Spleen (tissue), 7 donors: ENCODE data around the gene GABRB1.

ENCODE experiments used
- POLR2A ChIP-seq, 3 donors: fragments of 450-650 bp; IDR thresholded peaks; one replicate each; pipeline ENCODE4 v1.5.1; 2017; ENCODE audit warnings: antibody characterized with exemption in 3 of 3, mild to moderate bottlenecking in 1 of 3
- POLR2AphosphoS5 ChIP-seq, 3 donors: sonication (generic); formaldehyde crosslinking; IDR thresholded peaks; one replicate each; pipeline ENCODE4 v1.5.1; 2017; ENCODE audit warnings: antibody characterized with exemption in 3 of 3
- TF ChIP-seq, protein P1 (sequence below), 11 experiments: fragments of 200-600 bp in 7 of 11; fragments of 450-650 bp in 4 of 11; sonication (generic) in 4 of 11; IDR thresholded peaks in 8 of 11; conservative IDR thresholded peaks in 3 of 11; 1 replicate in 7 of 11; 2 replicates in 4 of 11; pipeline versions ENCODE4 v1.4.0 to v1.8.0; 2016 to 2021; ENCODE audit warnings: antibody characterized with exemption in 11 of 11, inconsistent platforms in 4 of 11, mild to moderate bottlenecking in 1 of 11
- donor health status: DM: no; HTN: no; CAD: no; lungs with moderate emphysema.
- donor health status: DM: no; HTN: no; CAD: no.
- donor health status: DM: no; HTN: no; CAD: no.

DNA sequence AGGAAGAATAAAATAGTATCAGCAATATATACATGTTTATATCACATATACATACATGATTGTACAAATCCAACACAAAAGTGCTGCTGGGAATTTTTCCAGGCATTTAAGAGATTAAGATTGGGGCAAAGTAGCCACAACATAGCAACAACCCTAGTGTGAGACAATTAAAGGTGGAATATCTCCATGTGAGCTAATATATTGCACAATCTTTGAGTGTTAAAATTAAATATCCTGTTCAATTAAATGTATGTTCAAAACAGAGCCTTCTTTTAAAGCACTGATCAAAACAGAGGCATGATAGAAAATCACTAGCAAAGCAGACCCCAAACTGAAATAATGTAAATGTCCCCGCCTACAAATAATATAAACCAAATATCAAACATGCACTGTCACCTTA is 97.6 kb downstream of the GABRB1 start:
- TF ChIP-seq, protein P1, sequence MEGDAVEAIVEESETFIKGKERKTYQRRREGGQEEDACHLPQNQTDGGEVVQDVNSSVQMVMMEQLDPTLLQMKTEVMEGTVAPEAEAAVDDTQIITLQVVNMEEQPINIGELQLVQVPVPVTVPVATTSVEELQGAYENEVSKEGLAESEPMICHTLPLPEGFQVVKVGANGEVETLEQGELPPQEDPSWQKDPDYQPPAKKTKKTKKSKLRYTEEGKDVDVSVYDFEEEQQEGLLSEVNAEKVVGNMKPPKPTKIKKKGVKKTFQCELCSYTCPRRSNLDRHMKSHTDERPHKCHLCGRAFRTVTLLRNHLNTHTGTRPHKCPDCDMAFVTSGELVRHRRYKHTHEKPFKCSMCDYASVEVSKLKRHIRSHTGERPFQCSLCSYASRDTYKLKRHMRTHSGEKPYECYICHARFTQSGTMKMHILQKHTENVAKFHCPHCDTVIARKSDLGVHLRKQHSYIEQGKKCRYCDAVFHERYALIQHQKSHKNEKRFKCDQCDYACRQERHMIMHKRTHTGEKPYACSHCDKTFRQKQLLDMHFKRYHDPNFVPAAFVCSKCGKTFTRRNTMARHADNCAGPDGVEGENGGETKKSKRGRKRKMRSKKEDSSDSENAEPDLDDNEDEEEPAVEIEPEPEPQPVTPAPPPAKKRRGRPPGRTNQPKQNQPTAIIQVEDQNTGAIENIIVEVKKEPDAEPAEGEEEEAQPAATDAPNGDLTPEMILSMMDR (IDR thresholded peaks at IDR 0.05 in 8 of 11, conservative IDR thresholded peaks at IDR 0.05 in 3 of 11) = no peak
- TF ChIP-seq POLR2A (IDR thresholded peaks at IDR 0.05) = no peak
- TF ChIP-seq POLR2AphosphoS5 (IDR thresholded peaks at IDR 0.05) = no peak
